OCI-M1 (cell line): ENCODE measurements around the gene NUP107.
A peak's percentile ranks its signal among the peaks of the same experiment; 100 is the strongest.
"Not testable (repeated sequence)": the region's sequence is repeated elsewhere in the genome, so short reads cannot be mapped to it uniquely, and the experiment has no call there.

Source experiments
- DNase-seq: peaks from one replicate; lab custom pipeline; 2025; lab: John Stamatoyannopoulos, UW

NUP107 gene

DNA sequence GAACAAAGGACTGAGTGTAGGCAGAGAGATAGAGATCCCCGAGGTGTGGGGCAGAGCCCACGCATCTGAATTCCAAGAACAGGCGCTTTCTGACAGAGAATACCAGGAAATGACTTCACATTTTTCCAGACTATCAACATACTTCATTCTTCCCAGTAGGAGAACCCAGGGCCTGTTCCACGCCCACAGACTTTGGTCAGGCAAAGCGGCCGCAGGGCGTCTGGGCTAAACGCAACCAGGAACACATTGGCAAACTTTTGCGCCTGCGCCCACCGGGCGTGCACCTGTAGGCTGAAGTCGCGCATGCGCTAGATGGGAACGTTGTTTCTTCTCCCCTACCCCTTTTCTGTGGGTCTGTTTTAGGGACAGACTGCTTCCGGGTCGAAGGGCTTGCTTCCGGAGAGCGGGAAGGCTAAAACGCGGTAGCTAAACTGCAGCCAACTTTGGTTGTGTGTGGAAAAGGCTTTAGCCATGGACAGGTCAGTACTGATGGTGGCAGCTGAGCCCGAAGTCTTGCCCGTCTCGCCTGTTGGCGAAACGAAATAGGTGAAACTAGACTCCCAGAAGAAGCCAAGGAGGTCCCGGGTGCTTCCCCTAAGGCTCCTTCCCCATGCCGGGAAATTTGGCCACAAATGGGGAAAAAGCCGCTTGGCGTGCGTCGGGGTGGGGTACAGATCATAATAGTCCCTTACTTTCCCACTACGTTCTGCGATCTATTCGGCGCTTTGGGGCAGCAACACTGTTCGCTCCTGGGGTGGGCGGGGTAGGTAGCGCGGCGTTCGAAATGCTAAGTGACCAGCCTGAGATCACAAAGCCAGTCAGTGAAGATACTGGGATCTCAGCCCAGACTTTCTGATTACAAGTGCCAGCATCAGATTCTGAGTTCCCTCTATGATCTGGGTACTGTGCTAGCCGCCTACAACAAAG lies at the start of gene NUP107:
NUP107 (plus strand) TSS at position 384 of the 927 bp plus-strand sequence; CDS start at position 472, 88 bp downstream.
- peak; percentile 99 for DNase-seq

DNA sequence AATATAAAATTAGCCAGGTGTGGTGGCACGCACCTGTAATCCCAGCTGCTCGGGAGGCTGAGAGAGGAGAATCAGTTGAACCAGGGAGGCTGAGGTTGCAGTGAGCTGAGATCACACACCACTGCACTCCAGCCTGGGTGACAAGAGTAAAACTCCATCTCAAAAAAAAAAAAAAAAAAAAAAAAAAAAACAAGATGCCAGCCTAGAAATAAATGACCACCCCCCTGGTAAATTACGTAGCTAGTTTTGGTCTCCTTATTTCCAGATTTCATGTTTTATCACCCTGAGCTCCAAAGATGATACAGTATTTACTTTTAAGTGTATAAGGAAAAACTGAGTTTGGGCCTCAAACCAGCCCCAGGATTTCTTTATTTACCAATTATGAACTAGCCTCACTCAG lies 49.3 kb upstream of the NUP107 start:
- not testable (repeated sequence) for DNase-seq

DNA sequence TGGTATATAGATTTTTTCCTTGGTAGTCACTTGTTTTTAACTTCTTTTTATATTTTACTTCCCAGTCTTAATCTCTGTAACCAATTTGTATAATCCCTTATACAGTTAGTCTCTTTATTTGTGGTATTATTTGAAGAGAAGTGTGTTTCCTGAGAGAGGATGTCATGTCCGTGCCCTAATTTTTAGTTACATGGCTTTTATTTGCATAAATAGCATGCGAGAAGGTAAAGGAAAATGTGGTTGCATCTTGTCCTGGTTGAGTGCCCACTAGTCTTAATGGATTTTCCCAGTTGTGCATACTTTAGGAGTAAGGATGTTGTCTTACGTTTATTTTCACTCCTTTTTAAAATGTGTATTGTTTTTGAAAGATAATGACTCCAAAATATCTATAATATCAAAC lies 48.6 kb upstream of the NUP107 start:
- no peak for DNase-seq

DNA sequence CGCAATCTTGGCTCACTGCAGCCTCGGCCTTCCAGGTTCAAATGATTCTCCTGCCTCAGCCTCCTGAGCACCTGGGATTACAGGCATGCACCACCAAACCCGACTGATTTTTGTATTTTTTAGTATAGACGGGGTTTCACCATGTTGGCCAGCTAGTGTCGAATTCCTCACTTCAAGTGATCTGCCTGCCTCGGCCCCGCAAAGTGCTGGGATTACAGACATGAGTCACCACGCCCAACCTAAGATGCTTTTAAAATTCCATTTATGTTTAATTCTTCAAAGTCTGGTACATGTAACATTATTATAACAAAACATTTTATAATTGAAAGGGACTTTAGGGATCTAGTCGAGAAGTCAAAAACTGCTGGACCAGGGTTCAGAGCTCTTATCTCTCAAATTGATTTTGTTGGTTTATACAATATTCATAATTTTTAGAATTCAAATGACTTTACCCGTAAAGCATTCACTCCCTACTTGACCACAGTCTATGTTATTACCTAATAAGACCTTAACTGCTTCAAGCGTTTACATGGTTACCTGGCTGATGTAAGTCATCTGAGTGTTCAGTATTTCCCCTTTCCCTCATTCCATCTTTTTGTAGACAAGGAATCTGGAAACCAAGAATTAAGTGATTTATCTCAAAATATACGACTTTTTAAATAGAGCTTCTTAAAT lies 47.9 kb upstream of the NUP107 start:
- no peak for DNase-seq

DNA sequence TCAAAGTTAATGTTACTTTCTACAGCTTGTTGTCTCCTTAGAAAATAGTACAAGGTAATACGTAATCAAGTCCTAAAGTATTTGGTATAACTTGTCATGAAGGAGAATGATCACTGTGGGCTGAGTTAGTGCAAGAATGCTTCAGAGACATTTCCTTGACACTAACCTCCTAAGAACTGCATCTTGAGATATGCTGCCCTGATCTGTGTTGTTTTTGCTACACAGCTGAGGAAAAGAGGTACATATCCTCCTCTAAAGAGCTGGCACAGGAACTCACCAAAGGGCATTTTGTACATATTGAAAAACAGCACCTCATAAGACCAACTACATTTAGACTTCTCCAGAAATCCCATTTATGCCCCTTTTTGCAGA lies 47.4 kb upstream of the NUP107 start:
- DNase-seq: no peak

DNA sequence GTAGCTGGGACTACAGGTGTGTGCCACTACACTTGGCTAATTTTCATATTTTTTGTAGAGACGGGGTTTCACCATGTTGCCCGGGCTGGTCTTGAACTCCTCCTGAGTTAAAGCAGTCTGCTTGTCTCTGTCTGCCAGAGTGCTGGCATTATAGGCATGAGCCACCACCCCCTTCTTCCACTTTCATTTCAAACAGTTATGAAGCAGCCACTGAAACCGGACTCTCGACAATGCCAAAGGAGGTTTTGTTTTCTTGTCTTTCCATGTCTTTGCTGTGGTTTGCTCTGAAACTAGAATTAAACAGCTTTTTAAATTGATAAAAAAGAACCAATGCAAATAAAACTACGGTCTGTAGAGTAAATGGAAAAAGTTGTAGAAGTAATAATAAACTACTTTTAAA lies 45.6 kb upstream of the NUP107 start:
- no peak for DNase-seq

DNA sequence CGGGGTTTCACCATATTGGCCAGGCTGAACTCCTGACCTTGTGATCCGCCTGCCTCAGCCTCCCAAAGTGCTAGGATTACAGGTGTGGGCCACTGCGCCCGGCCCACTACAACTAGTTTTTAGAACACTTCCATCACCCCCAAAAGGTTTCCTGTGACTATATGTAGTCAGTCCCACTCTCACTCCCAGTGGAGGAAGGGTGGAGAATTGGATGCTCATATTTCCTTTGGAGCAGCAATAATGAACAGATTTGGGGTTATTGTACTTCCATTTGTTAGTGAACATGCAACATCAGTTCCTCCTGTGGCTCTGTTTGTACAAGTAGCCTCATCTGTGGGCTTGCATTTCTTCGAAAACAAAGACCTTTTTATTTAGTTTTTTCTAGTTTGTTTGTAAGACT lies 40.3 kb upstream of the NUP107 start:
- DNase-seq: no peak

DNA sequence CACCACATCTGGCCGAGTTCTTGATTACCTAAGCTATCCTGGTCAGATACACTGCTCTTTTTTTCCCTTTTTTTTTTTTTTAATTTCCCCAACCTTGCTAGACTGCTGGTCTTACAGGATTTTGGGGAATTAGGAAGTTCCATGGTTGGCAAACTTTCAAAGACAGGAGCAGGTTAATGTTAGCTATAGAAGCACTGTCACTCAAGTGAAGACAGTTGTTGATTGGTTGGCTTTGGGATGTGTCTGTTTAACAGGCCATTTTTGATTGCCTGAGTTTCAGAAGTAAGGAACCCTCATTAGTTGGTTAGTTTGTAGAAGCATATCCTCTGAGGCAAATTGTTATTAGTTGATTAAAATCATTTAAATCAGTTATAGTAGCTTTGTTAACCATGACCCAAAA lies 39.3 kb upstream of the NUP107 start:
- DNase-seq: no peak

DNA sequence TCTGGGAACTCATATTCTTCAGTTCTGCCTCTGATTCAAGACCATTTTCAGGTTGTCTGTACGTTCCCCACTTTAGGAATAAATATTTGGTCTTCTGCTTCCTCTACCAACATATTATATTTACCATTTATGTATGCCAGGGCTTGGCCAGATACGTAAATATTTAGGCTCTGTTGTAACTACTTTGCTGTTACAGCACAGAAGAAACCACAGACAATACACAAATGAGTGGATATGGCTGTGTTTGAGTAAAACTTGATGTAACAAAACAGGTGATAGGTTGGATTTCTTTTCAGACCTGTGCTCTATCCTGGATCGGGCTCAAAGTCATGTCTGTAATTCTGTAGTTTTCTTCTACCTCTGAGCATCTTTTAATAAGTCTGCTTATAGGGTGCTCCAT lies 38.6 kb upstream of the NUP107 start:
- no peak for DNase-seq

DNA sequence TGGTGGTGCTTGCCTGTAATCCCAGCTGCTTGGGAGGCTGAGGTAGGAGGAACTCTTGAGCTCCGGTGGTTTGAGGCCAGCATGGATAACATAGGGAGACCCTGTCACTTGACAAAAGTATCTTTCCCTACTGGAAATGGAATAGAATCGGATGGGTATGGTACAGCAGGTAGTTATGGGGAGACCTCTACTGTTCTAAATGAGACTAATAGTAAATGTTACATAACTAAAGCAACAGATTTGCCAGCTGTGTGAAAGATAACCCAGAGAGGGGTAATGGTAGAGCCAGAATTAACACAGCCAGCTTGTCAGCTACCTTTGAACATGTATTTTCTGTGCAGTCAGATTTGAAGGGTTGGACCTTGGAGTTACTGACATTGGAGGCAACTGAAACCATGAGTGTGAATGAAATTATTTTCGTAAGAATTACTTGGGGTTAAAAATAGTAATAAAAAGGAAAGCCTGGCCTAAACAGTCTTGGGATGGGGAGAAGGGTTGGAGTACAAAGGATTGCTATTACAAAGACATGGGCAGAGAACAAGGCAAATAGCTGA lies 21.7 kb upstream of the NUP107 start:
- peak; percentile 40 for DNase-seq

DNA sequence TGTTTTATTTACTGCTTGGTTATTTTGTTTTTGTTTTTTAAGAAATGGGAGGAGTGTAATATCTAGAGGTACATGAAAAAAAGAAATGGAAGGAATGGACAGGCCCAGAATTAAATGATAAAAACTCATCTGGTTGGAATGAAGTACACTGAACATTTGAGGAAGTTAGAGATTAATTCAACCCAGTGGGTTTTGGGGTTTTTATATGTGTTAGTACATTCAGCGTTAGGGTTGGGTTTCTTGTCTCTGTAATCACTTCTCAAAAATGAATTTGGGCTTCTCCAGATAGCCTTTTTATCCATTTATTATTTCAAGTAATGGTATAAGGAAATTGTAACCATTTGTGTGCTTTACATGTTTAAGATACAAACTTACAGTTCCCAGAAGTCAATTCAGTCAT lies 19.5 kb upstream of the NUP107 start:
- peak; percentile 67 for DNase-seq

DNA sequence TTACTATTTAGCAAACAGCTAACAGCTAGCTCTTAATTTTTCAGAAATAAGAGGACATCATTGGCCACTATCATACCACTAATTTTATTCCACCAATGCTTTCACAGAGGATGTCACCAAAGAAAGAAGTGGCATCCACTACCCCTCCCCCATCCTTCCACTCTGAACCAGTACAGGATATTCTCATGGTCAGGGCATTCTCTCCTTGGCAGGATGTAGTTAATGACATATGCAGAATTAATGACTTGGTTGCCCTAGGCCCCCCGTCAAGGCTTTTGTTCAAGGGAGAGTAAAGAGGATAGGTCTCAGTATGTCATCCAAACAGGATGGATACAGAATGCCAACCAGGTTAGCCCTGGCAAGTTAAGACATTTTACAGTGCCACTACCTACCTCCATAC lies 18.9 kb upstream of the NUP107 start:
- no peak for DNase-seq

DNA sequence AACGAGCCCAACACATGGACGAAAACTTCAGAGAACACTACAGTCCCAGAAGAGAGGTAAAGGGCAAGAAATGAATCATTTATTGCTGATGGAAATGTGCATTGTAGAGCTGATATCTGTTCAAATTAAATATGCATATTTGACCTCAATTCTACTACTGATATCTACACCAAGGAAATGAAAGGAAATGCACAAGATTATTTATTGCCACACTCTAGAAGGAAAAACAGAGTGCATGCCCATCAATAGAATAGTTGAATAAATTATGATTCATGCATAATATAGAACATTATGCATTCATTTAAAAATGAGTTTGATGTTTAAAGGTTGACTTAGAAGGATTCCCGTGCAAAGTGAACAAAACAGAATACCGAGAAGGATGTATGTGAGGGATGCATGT lies 15.6 kb upstream of the NUP107 start:
- no peak for DNase-seq

DNA sequence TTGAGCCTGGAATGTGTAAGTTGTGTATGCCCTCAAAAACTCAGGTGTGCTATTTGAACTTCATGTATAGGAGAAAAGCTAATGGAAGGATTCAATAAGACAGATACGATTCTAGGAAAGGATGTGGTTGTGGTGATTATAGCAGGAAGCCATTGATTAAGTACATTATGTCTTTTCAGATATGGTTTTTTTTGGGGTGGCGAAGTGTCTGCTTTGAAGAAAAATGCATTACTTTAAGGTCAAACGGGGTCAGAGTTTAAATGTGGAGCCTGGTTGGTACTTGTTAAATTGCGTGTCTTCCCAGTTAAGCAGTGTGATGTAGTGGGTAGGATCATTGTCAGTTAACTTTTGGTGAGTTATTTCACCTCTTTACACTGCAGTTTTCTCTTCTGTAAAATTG lies 13.0 kb upstream of the NUP107 start:
- DNase-seq: peak; percentile 21

DNA sequence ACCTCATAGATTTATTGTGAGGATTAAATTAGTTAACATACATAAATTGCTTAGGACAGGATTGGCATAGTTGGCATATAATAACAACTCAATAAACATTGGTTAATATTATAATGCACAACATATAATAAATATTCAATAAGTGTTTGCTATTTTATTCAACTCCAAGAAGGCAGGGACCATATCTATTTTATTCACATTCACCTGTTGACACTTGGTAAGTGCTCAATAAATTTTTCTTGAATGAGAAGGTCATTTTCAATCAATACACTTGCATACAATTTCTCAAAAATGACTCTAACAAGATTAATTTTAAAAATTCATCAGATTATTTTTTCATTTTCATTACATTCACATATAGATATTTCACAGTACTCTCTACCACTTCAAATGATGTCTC lies 12.4 kb upstream of the NUP107 start:
- no peak for DNase-seq

DNA sequence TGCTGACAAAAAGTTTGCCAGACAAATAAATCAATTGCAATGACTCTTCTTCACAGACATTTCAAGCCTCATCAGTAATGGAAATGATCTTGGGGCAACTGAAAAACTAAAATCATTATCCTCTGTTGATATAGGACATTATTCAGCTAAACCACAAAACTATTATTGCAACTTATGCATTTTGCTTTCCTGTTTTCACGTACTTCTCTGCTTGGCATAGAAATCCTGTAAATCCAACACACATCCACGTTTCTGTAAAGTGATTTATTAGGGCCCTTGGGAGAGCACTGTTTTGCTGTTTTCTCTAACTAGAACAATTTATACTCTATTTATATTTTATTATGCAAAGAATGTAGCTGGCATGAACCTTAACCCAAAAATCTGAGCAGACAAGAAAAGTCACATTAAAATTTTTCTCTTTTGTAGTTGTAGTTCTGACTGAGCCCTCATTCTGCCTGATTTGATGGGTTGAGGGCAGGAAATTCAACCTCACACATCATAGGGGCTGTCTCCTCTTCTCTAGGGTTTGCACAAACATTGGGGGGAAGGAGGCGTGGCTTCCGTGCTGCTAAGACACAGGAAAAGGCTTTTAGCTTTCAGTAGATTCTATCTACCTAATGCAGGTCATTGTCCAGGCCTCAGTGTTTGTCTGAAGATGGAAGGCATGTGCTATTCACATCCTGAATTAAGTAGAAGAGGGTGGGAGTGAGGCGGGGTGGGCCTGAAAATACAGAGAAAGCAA lies 11.5 kb upstream of the NUP107 start:
- no peak for DNase-seq

DNA sequence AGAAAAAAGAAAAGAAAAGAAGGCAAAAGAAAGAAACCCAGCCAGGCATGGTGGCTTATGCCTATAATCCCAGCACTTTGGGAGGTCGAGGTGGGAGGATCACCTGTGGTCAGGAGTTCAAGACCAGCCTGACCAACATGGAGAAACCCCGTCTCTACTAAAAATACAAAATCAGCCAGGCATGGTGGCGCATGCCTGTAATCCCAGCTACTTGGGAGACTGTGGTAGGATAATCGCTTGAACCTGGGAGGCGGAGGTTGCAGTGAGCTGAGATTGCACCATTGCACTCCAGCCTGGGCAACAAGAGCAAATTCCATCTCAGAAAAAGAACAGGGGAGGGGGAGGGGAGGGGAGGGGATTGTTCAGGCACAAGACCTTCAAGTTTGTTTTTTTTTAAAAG lies 9.9 kb upstream of the NUP107 start:
- DNase-seq: not testable (repeated sequence)

DNA sequence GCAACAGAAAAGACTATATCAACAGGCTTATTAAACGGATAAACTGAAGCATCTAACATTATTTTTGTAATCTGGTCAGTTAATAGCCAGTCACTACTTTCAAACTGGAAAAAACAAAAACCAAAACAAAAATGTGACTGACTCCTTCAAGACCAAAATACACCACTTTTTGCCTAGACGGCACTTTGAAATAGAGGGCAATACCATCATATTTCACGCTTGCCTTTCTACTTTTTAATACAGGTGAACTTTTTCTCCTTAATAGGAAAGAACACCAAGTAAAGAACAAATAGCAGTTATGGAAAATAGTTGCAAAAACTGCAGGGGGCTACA lies 550 bp upstream of the NUP107 start:
- no peak for DNase-seq

DNA sequence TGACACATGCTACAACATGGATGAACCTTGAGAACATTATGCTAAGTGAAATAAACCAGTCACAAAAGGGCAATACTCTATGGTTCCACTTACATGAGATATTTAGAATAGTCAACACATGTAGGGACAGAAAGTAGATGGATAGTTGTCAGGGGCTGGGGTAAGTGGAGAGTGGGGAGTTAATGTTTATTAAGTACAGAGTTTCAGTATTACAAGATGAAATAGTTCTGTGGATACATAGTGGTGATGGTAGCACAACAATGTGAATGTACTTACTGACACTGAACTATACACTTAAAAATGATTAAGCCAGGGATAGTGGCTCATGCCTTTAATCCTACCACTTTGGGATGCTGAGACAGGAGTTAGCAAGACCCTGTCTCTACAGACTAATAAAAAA lies 8.7 kb downstream of the NUP107 start:
- no peak for DNase-seq

DNA sequence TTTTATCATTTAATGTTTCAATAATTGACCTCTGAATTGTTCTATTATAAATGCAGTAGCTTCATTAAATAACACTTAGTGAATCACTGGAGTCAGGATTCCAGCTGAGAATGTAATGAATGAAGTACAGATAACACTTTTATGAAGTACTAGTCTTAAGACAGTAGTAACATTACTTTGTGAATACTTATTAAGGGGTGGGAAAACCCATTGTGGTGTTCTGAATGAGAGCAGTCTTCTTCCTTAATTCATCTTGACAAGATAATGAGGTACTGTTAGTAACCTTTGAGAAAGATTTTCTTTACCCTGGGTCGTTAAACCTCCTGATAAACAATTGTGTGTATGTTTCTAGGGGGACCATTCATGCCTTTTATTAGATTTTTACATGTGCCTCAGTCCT lies 12.7 kb downstream of the NUP107 start:
- DNase-seq: no peak

DNA sequence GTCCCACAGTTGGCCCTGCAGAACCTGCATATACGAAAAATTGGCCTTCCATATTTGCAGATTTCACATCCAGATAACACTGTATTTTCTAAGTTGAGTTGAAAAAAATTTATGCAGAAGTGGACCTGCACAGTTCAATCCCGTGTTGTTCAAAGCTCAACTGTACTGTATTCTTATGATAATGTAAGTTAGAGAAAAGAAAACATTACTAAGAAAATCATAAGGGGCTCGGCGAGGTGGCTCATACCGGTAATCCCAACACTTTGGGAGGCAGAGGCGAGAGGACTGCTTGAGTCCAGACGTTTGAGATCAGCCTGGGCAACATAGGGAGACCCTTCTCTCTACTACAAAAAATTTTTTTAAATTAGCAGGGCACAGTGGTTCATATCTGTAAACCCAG lies 41.0 kb downstream of the NUP107 start:
- DNase-seq: no peak

DNA sequence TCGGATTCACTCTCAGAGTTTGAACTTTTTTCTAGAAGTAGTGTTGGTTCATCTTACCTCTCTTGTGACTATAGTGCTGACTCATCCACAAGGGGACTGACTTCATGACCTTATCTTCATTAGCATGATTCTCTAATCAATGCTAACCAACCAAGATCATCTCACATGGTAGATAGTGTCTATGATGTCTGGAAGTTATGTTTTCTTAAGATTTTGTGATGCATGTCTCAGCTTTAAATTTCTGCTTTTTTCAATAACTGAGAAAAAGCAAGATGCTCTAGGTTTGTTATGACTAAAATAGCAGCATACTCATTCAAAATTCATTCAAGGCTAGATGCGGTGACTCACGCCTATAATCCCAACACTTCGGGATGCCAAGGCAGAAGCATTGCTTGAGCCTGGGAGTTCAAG lies 46.9 kb downstream of the NUP107 start:
- no peak for DNase-seq

DNA sequence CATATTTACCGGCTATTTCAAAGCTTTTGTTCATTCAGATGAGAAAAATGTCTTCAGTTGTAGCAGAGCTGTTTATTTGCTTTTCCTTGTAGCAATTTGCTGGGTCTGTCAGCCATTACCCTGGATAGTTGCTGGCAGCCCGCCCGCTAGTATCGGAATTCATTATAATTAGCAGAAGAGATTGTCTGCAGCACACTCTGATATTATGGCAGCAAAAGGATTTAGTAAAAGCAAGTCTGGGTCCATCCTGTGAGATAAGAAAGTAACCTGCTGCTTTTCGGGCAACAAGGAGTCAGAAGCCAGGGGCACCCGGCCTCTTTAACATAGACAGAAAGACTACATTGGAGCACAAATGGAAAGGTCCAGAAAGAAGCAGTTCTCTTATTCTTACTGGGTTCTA lies 53.1 kb downstream of the NUP107 start:
- DNase-seq: no peak
